Testis (tissue), 2 donors: ENCODE results near the gene RIMBP2.

Experiments
- POLR2A ChIP-seq: fragments of 450-650 bp; IDR thresholded peaks from one replicate; pipeline ENCODE4 v1.6.1; 2017; ENCODE audit warnings: antibody characterized with exemption, mild to moderate bottlenecking, moderate library complexity
- TF ChIP-seq, protein P1 (sequence below), 3 experiments: fragments of 450-650 bp in 2 of 3; fragments of 200-600 bp in 1 of 3; sonication (generic) in 1 of 3; IDR thresholded peaks; one replicate each; pipeline ENCODE4 v1.5.1; 2016 to 2019; ENCODE audit warnings: antibody characterized with exemption in 3 of 3, mild to moderate bottlenecking in 2 of 3, moderate library complexity in 1 of 3

DNA sequence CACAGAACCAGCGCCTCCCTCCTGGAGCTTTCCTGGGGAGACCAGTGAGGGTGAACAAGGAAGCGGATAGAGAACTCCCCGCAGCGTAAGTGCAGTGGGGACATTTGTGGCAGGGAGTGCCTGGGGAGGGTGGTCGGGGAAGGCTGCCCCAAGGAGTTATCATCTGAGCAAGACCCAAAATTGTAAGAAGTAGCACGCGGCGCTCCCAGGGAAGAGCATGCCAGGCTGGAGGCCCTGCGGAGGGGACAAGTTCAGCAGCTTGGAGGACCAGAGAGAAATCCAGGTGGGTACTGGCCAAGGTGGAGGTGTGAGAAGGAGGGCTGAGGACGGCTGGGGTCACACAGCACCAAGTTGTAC, 46.2 kb upstream of the RIMBP2 start:
- TF ChIP-seq, protein P1, sequence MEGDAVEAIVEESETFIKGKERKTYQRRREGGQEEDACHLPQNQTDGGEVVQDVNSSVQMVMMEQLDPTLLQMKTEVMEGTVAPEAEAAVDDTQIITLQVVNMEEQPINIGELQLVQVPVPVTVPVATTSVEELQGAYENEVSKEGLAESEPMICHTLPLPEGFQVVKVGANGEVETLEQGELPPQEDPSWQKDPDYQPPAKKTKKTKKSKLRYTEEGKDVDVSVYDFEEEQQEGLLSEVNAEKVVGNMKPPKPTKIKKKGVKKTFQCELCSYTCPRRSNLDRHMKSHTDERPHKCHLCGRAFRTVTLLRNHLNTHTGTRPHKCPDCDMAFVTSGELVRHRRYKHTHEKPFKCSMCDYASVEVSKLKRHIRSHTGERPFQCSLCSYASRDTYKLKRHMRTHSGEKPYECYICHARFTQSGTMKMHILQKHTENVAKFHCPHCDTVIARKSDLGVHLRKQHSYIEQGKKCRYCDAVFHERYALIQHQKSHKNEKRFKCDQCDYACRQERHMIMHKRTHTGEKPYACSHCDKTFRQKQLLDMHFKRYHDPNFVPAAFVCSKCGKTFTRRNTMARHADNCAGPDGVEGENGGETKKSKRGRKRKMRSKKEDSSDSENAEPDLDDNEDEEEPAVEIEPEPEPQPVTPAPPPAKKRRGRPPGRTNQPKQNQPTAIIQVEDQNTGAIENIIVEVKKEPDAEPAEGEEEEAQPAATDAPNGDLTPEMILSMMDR (IDR thresholded peaks at IDR 0.05): no peak
- TF ChIP-seq POLR2A: no peak
